ENCODE results near the gene IL34.

IL34 gene

GRCh38 chr16:70676675-70677498 lies 30.5 kb downstream of the IL34 start:
- no peak overlapping the region for H3K4me3 ChIP-seq (ENCODE audit: low read depth, low read length)
- TF ChIP-seq CTCF (IDR thresholded peaks at IDR 0.05; ENCODE audit: low read depth, low read length) = no peak

DNA sequence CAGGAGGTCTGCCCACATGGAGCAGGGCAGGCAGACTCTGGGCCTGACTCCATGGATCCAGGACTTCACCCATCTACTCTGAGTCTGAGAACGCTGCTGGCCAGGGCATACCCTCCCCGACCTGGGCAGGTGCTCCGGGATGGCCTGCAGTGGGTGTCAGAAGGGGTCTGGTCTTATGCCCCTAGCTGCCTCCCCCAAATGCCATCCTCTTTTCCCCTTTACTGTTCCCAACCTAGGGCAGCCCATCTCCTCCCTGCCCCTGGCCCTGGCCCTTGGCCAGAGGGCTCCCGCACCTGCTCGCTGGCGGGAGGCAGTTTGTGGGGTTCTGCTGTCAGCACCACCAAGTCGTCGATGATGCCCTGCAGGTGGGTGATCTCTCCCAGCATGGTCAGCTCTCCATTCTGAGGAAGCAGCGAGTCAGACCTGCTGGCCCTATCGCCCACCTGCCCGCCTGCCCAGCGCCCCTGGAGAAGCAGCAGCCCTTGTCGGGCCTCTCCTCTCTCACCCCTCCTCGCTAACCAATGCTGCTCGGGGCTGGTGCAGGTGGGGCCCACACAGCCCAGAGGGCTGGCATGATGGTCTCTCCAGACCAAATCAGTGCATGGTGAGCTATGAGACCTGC lies 31.3 kb downstream of the IL34 start:
- H3K4me3 ChIP-seq (ENCODE audit: low read depth, low read length) = no peak overlapping the region
- no peak for TF ChIP-seq CTCF (IDR thresholded peaks at IDR 0.05; ENCODE audit: low read depth, low read length)

DNA sequence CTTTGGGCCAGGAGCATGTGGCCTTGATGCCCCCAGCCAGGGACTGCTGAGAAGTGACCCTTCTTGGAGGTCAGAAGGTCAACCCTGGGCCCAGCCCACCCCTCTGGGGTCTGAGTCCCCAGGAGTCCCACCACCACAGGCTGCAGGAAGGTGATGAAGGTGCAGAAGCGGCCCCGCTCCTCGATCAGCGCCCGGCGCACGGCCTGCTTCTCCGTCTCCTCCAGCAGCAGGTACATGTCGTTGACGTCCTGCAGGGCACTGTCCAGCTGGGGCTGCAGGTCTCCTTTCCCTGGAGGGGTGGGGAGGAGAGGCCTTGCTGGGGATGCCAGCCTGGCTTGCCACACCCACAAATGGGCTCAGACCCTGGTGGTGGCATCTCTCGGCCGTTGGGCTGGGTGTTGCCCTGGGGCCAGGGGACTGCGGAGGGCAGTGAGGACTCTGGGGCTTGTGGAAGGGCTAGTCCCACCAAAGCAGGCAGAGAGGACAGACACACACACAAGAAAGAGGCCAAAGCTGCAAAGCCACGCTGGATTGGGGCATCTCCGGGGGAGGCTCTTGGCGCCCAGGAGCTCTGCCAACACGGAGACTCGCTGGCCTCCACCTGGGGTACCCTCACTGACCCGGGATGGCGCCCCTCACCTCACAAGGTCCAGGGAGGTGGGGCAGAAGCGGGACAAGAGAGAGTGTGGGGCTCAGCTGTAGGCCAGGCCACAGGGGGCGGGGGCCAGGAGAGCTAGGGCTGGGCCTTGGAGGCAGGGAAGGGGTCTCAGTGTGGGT lies 31.9 kb downstream of the IL34 start:
- no peak for TF ChIP-seq CTCF (IDR thresholded peaks at IDR 0.05; ENCODE audit: low read depth, low read length)
- H3K4me3 ChIP-seq (ENCODE audit: low read depth, low read length) = no peak overlapping the region

GRCh38 chr16:70678898-70679670 lies 32.7 kb downstream of the IL34 start:
- no peak for TF ChIP-seq CTCF (IDR thresholded peaks at IDR 0.05; ENCODE audit: low read depth, low read length)
- H3K4me3 ChIP-seq (ENCODE audit: low read depth, low read length) = no peak overlapping the region

- TF ChIP-seq CTCF (IDR thresholded peaks at IDR 0.05; ENCODE audit: low read depth, low read length) = peak; percentile 29; the same call in 1 of the 2 replicates
- H3K4me3 ChIP-seq (ENCODE audit: low read depth, low read length) = no peak overlapping the region
Measured at GRCh38 chr16:70679671-70680494, 33.5 kb downstream of the IL34 start.

All from WI38 (cell line).